ENCODE data around the gene MAP2K5.

DNA sequence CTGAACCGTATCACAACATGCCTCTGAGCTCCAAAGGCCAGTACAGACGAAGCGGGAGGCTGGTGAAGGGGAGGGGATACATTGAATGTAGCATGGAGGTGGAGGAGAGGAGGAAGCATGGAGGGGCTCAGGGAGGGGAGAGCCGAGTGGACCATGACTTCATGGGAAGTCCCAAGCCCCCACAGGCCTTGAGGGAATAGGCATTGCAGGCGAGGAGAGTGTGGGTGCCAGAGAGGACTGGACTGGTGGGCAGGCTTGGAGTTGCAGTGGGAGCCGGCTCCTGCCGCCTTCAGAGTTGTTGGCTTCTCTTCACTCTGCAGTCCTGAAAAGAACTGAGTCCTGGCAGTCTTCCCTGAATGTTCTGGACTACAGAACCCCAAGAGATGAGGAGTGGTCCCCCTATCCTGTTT, 300.6 kb downstream of the MAP2K5 start:
- TF ChIP-seq, protein P1, sequence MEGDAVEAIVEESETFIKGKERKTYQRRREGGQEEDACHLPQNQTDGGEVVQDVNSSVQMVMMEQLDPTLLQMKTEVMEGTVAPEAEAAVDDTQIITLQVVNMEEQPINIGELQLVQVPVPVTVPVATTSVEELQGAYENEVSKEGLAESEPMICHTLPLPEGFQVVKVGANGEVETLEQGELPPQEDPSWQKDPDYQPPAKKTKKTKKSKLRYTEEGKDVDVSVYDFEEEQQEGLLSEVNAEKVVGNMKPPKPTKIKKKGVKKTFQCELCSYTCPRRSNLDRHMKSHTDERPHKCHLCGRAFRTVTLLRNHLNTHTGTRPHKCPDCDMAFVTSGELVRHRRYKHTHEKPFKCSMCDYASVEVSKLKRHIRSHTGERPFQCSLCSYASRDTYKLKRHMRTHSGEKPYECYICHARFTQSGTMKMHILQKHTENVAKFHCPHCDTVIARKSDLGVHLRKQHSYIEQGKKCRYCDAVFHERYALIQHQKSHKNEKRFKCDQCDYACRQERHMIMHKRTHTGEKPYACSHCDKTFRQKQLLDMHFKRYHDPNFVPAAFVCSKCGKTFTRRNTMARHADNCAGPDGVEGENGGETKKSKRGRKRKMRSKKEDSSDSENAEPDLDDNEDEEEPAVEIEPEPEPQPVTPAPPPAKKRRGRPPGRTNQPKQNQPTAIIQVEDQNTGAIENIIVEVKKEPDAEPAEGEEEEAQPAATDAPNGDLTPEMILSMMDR (IDR thresholded peaks at IDR 0.05): peak in 1 of 5 experiments; percentile 9
- no peak for TF ChIP-seq EP300 (IDR thresholded peaks at IDR 0.05)

Measured in tibial nerve (tissue), 4 donors.